GM19238 (cell line): ENCODE measurements around the gene BCL2.
"Not testable (repeated sequence)": the region's sequence is repeated elsewhere in the genome, so short reads cannot be mapped to it uniquely, and the experiment has no call there.

ENCODE experiments used
- DNase-seq: peaks from one replicate; pipeline ENCODE4 v3.0.0; 2011; ENCODE audit warnings: low spot score; ENCODE audit not compliant: insufficient read length

BCL2 gene

DNA sequence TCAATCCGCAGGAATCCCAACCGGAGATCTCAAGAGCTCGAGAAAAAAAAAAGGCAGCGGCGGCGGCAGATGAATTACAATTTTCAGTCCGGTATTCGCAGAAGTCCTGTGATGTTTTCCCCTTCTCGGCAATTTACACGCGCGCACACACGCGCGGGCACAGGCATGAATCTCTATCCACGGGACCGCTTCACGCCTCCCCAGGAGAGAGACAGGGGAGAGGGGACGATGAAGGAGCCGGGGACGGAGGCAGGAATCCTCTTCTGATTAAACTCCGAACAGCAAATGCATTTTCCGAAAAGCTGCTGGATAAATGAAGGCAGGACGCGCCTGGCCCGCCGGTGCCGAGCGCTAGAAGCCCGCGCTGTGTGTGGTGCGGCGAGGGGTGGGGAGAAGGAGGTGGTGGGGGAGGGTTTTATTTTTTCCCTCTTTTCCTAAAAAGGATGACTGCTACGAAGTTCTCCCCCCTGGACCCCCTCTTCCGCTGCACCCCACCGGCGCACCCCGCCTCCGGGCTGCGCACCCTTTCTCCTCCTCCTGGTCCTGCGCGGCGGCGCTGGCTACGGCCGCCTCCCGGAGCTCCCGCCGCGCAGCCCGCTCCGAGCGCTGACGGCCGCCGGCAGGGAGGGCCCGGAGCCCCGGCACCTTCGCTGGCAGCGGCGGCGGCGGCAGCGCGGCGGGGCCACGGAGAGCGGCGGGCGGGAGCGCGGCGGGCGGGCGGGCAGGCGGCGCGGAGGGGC, at the start of gene BCL2:
Gene BCL2, minus strand, starts transcription at position 387 of the 740 bp plus-strand sequence.
- DNase-seq = no peak

DNA sequence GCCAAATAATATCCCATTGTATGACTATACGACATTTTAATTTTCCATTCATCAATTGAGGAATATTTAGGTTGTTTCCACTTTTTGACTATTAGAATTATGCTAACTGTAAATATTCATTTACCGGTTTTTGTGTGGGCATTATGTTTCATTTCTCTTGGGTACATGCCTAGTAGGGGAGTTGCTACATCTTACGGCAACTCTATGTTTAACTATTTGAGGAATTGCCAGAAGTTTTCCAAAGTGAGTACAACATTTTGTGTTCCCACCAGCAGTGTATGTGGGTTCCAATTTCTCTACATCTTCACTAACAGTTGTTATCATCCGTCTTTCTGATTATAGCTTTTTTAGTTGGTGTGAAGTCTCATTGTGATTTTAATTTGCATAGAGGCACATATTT, 49.0 kb upstream of the BCL2 start:
- no peak for DNase-seq

DNA sequence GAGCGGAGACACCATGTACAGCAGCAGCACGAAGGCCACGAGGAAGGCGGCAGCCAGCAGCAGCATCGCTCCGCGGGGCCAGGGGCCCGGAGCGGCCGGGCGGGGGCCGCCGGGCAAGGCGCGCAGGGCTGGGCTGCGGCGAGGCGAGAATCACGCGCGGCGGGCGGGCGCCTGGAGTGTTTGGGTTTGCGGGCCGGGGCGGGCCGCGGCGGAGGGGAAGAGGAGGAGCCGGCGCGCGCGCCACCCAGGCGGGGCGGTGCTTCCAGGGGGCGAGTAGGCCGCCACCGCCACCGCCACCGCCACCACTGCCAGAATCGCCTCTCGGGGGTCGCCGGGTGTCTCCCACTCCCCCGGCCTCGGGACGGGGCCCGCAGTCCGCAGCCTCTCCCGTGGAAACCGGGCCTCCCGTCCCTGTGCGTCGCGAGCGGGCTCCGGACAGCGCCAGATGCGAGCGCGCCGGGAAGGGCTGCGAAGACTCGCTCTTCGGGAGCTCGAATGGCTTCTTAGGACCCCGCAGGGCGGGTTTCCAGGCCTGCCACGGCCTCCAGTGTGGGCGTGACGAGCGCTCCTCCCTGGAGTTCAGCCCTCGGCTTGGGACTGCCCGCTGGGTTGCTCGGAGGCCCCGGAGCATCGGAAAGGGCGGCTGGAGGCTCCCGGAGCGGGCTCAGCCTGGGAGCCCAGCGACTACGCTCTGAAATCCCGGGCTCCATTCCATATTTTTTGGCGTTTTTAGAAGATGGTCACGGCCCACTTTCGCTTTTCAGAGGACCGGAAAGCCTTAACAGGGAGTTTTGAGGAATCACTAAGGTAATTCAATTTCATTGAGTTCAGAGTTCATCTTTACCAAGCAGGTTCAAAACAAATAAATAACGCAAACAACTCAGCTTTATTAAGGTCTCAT, 47.7 kb upstream of the BCL2 start, which contains the start of gene KDSR:
Gene KDSR, minus strand, starts transcription at position 154 of the 901 bp plus-strand sequence. Its CDS starts 88 bp downstream, at position 66.
- peak; percentile 80 for DNase-seq

DNA sequence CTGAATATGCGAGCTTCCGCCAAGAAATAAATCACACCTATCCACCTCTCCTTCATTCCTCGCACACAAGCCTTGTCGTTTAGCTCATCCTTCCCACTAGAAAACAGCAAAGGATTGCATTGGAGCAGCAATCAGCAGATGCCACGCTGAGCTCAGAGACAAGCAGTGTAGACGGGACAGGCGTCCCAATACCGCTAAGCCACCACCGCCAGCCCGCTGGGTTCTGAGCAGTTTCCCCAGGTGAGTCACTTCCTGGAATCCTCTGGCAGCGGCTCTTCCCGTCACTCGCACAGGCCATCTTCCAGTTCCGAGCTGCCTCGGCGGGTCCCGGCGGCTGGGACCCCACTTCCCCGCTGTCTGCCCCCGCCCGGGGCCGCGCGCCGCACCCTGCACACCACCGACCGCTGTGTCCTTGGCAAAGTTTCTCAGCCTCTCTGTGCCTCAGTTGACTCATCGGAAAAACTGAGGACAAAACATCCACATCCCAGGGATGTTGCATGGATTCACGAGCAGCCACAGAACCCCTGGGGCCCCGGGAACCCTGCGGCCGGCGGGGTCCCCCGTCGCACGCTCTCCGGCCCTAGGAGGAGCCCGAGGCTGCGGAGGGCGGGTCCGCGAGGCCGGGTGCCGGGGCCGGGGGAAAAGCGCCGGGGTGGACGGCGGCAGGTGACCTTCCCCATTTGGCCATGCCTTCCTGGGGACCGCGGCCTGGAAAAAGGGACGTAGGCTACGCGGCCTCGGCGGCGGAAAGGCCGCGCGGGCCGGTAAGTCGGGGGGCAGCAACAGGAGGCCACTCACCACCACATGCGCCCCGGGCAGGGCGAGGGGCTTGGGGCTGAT, 46.9 kb upstream of the BCL2 start:
- DNase-seq = peak; percentile 43

DNA sequence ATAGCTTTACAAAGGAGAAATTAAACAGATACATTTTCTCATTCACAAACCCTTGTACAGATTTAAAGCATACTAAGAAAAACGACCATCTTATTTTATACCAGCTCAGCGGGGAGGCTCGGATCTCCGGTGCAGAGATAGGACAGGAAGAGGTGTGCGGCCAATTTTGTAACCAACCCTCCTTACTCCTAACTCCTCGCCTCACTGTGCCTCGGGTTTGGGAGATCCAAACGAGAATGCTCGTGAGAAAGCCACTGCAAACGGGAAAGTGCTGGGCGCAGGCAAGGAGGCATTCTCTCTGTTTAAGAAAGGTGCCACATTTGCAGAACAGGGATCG, 46.3 kb upstream of the BCL2 start:
- DNase-seq = peak; percentile 4

DNA sequence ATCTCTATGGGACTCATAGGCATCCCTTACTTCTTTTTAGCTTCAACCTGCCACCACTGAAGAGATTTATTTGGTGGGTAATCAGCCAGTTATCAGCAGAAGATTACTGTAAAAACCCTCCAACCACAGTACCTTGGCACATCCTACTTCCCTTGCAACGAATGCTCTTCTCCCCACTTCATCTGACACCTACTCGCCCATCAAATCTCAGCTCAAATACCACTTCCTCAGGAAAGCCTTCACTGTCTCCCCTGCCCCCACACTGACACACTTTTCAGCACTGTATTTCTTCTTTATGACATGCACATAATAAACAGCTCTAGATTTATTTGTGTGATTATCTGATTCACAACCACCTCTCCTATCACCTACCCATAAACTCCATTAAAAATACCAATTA, 44.4 kb upstream of the BCL2 start:
- DNase-seq = no peak

DNA sequence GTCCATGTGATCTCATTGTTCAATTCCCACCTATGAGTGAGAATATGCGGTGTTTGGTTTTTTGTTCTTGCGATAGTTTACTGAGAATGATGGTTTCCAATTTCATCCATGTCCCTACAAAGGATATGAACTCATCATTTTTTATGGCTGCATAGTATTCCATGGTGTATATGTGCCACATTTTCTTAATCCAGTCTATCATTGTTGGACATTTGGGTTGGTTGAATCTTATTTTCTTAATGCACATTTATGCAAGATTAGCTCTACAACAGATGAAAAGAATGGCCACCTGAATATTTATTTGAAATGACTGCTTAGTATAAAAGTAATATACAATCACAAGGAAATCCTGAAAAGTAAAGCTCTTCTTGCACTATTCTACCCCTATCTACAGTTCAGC, 43.9 kb upstream of the BCL2 start:
- DNase-seq = not testable (repeated sequence)

DNA sequence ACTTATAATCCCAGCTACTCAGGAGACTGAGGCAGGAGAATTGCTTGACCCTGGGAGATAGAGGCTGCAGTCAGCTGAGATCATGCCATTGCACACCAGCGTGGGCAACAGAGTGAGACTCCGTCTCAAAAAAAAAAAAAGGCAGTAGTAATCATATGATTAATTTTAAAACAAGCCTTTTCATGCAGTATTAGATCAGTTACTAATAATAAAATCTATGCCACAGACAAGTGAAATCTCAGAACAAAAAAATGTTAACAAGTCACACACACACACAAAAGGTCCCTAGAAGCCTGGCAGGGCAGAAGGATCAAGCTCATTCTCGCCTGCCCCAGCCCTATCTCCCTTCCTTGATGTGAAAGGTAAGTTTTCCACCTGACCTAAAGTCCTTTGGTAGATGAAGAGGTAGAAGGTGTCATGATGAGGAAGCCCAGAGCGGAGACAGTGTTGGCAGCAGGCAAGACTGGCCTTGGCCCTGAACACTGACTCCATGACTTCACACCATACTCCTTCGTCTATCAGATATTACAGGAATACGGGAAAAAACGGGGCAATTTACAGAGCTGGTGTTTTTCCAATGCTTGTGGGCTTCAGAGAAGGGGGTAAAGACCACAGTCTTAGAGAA, 36.8 kb upstream of the BCL2 start:
- no peak for DNase-seq

DNA sequence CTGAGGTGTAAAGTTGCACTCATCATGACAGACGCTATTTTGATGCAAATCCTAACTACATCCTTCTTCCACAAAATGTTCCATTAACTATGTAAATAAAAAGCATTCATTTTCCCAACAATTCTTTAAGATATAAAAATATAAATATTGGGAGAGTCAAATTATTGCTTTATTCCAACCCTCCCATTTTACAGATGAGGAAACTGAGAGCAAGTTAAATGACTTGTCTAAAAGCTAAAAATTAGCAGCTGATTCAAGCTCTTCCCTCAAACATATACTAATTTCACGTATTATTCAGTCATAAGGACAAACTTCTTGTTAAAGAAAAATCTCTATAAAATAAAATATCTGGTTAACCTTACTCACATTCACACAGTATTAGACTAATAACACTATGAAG, 30.7 kb upstream of the BCL2 start:
- no peak for DNase-seq

DNA sequence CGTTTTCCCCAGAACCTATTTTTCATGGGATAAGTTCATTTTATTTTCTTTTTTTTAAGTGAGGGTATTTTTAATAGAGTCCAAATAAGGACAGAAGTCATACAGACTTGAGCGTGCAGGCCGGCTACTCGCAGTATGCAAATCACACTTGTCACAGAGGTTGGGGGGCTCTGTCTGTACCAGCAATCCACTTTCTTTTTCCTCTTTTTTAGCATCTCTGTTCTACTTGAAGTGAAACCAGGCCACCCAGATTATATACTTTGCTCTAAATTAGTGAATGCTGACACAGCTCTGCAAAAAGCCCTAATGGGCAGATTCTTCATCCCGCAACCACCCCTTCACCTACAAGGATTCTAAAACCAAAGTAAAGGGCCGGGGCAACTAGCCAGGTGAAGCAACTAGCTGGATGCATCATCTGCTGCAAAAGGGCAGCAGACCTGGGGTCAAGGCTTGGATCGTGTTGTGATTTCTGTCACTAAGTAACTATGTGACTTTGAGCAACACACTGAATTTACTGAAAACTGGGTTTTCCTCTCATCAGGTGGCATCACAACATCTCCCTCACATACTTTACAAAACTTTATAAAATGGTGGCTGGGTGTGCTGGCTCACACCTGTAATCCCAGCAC, 29.1 kb upstream of the BCL2 start:
- DNase-seq = no peak

DNA sequence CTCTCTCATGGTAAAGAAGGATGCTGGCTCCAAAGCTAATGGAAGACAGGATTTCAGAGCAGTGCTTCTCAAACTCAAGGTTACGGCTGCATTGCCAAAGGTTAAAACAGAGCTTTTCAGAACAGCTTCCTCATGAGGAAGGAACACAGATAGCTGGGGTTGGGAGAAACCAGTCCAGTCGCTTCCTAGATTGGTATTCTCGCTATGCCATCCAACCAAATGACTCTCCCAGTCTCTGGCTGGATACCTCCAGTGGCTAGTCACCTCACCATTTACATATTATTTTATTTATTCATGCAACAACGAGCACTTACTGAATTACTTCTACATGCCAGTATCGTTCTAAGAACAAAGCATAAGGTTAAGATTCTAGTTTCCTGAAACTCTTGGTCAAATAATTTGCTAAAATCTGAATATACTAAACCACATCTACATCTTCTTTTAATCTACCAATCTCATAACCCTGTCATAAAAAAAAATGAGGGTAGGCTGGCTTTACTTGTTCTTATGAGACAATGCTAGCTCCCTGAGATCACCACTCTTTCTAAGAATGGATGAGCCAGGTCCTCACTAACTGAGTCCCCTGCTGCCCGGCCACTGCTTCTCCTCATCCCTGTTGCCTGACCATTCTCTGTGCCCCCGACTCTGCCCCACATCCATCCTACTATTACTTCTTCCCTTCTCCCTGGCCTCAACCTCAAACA, 27.1 kb upstream of the BCL2 start:
- no peak for DNase-seq

DNA sequence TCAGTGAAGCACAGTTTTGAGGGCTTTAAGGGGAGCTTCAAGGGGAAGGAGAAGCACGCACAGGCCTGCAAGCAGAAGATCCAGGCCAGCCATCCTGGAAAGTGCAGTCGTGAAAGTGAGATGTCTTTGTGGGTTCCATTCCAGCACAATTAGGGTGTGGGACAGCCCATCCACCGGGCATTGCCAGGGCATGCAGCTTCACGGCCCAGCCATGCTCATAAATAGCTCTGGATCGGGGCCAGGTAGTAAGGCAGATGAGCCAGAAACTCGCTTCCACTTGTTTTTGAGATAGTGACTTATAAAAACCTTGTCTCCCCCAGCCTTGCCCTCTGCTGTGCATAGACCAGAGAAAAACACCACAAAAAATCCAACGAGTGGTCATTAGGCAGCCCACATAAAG, 26.5 kb upstream of the BCL2 start:
- DNase-seq = no peak

DNA sequence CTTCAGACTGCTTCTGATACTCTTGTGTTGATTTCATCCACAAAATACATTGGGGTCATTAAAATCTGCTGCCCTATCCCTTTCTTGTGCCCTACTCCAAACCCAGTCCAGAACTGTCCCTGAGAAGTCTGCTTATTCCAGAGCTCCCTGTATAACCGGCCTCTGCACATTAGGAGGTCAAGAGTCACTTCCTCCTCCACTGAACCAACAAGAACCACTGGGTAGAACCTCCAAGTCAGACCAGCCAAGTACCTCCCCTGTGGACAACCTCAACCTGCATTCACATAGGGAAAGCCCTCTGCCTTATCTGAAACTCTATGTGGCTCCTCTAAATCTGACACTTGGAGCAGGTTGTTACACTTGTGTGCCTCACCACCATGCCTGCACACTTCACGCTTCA, 25.3 kb upstream of the BCL2 start:
- DNase-seq = no peak

DNA sequence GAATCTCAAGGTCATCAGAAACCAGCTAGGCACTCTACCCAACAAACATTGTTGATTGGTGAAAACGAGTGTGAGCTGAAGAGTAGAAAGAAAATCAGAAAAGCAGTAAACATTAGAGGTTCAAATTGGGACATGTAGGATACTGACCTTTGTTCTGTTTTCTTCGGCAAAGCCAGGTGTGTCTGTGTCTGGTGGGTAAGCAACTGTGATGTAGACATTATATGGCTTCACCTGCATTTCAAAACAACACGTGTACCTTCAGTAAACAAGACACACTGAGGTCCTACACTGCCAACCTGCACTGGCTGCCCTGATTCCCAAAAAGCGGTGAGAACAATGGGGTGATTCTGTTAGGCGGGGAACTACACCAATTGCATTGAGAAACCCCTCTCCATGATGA, 24.7 kb upstream of the BCL2 start:
- no peak for DNase-seq

DNA sequence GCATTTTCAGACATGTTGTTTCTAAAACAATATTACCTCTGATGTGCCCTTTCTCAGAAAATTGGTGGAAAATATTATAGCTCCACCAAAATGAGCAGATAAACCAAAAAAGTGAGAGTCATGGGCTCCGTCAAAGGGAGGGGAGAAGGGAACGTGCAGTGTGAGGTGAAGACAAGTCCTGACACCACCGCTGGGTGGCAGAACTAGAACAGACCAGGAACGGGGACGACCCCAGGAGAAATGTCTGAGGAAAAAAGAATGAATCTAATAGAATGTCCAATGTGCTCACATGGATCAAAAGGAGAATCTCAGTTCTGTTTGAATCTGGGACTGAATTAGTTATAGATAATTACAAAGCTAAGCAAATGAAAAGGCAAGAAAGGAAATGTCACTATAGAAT, 22.6 kb upstream of the BCL2 start:
- DNase-seq = no peak

DNA sequence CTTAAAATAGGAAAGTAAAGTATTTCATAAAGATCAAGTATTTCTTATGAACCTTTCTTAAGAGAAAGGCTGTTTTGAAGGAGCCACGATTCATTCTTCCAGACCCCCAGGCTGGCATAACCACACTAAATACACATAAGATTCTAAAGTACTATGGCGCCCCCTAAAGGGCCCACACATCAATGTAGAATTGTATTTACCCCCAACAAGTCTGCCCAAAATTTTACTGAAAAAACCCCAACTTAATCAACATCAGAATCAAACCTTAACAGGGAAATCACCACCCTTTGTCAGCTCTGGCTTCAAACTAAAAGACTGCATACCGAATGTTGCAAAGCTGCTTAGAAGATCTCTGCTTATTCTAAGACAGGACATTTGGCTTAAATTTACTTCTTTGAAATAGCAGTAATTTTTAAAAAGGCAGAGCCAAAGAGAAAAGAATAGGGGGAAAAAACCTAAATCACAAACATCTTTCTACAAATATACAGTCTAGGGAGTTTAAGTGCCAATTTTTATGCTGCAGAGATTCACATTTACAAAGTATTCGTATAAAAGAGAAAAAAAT, 20.4 kb upstream of the BCL2 start:
- DNase-seq = no peak

DNA sequence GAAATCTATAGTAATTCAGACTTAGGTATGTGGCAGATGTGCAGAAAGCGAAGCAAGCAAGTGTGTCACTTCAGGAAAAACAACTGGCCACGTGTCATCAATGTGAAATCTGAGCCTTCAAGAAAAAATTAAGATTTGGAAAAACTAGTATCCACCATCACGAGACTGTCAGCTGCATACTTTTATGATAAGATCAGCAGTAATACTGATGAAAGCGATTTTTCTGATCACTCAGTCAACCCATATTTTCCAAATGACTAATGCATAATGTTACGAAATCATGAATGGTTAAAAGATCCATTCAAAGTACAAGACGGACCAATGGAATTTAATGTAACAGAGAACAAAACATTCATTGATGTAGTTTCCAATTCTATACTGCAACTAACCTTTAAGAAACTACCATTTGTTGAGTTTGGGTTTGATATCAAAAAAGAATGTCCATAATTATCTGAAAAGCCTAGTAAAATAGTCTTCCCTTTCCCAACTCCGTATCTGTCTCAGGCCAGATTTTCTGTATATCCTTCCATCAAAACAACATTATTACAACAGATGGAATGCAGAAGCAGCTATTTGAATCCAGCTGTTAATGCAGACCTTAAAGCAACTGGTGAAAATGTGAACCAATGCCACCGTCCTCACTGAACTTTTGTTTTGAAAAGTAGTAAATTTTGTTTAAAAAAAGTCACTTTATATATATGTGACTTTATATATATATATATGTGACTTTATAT, 17.0 kb upstream of the BCL2 start:
- no peak for DNase-seq

DNA sequence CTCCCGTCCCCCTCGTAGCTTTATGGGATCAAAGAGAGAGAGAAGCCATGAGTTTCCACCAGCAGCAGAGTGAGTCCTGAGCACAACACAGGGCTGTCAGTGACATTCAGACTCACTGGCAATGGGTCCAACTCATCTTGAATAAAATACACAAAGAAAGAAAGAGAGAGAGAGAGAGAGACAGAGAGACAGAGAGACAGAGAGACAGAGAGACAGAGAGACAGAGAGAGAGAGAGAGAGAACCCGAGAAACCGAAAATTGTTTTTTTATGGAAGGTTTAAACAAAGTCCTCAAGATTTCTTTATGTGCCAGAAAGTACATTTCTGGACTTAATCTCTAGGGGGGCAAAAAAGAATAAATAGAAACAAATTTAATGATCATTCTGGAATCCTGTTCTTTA, 11.5 kb upstream of the BCL2 start:
- DNase-seq = no peak

DNA sequence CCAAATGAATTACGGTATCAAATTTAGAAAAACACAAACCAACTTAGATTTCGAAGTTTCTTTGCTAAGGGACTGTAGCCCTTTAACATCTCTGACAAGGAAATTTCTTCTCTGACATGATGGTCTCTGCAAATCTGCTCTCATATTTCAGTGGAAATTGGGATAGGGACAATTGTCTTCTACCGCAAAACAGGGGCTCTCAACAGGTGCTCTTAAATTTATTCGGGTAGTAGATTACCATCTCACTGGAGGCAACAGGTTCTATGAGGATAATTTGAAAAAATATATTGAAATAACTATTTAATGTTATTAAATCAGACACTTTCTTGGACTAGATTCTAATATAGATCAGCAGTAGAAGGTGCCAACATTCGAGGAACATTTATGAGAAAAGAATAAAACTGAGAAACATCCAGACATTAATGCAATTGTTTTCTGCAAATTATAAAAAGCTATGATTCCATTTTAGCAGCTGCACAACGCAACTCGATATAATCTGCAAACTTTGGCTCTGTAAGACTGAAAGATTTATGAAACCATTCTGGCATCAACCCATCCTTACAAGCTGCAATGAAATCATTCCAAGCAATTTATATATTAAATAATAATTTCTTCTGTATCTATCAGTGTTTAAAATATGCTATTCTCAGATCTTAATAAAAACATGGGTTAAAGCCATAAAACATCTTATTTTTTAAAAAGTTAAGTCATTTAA, 10.0 kb upstream of the BCL2 start:
- DNase-seq = no peak
